DMS114 treated with DMSO at 0.1 percent for 48 hours (cell line): ENCODE data around the gene CIAPIN1.
"Not testable (repeated sequence)": the region's sequence is repeated elsewhere in the genome, so short reads cannot be mapped to it uniquely, and the experiment has no call there.

ENCODE experiments used
- DNase-seq: peaks from one replicate; lab custom pipeline; 2025; ENCODE audit not compliant: unreplicated experiment; lab: John Stamatoyannopoulos, UW

CIAPIN1 gene

GRCh38 chr16:57444711-57445110, 2.5 kb downstream of the CIAPIN1 start:
- no peak for DNase-seq

GRCh38 chr16:57440551-57440950, 6.6 kb downstream of the CIAPIN1 start:
- DNase-seq, result not testable (repeated sequence)

GRCh38 chr16:57439947-57440346, 7.2 kb downstream of the CIAPIN1 start:
- not testable (repeated sequence) for DNase-seq

GRCh38 chr16:57435838-57436237, 11.3 kb downstream of the CIAPIN1 start:
- no peak for DNase-seq

GRCh38 chr16:57434003-57434402, 13.2 kb downstream of the CIAPIN1 start:
- DNase-seq, result no peak

GRCh38 chr16:57432989-57433388, 14.2 kb downstream of the CIAPIN1 start:
- no peak for DNase-seq

GRCh38 chr16:57432505-57432904, 14.7 kb downstream of the CIAPIN1 start:
- DNase-seq, result no peak

GRCh38 chr16:57430955-57431354, 16.2 kb downstream of the CIAPIN1 start:
- no peak for DNase-seq

GRCh38 chr16:57427824-57428223, 19.4 kb downstream of the CIAPIN1 start:
- no peak for DNase-seq

GRCh38 chr16:57427307-57427706, 19.9 kb downstream of the CIAPIN1 start:
- DNase-seq, result no peak

- DNase-seq, result no peak
Measured at GRCh38 chr16:57426356-57426755, 20.8 kb downstream of the CIAPIN1 start.

GRCh38 chr16:57424583-57424982, 22.6 kb downstream of the CIAPIN1 start:
- no peak for DNase-seq

GRCh38 chr16:57423152-57423551, 24.0 kb downstream of the CIAPIN1 start:
- no peak for DNase-seq

GRCh38 chr16:57422026-57422944, 24.9 kb downstream of the CIAPIN1 start:
- DNase-seq, result peak; percentile 55

GRCh38 chr16:57419506-57419905, 27.7 kb downstream of the CIAPIN1 start:
- no peak for DNase-seq

GRCh38 chr16:57416084-57416483, 31.1 kb downstream of the CIAPIN1 start:
- DNase-seq, result no peak

- DNase-seq, result no peak
Measured at GRCh38 chr16:57413733-57414132, 33.5 kb downstream of the CIAPIN1 start.

- DNase-seq, result no peak
Measured at GRCh38 chr16:57413301-57413730, 33.9 kb downstream of the CIAPIN1 start.

GRCh38 chr16:57412584-57412983, 34.6 kb downstream of the CIAPIN1 start:
- no peak for DNase-seq

GRCh38 chr16:57411362-57411976, 35.7 kb downstream of the CIAPIN1 start:
- no peak for DNase-seq

GRCh38 chr16:57409870-57410587, 37.2 kb downstream of the CIAPIN1 start:
- no peak for DNase-seq

GRCh38 chr16:57409065-57409464, 38.1 kb downstream of the CIAPIN1 start:
- no peak for DNase-seq
